ENCODE data around the gene CYP2W1. TPM values are rescaled to one million over a fixed set of nuclear protein-coding genes. Genes with fewer than 3 reads are reported as not detected.

Gene CYP2W1
- total RNA-seq, 1 experiment from 2014 or later = not detected

GRCh38 chr7:974820-975681, 7.9 kb upstream of the CYP2W1 start, which contains the start of gene COX19 (continued):
- TF ChIP-seq RAD21 (IDR thresholded peaks at IDR 0.05; ENCODE audit: low read depth) (no peak), SRF (IDR thresholded peaks at IDR 0.05; ENCODE audit: low read depth) (peak; percentile 98), ELF1 (IDR thresholded peaks at IDR 0.05; ENCODE audit: borderline replicate concordance, low read depth) (no peak; the same call in 1 of the 2 replicates), ZNF274 (IDR thresholded peaks at IDR 0.05; ENCODE audit: low read depth, low read length) (no peak)
- TF ChIP-seq, protein P1, sequence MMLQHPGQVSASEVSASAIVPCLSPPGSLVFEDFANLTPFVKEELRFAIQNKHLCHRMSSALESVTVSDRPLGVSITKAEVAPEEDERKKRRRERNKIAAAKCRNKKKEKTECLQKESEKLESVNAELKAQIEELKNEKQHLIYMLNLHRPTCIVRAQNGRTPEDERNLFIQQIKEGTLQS (IDR thresholded peaks at IDR 0.05) = no peak

DNA sequence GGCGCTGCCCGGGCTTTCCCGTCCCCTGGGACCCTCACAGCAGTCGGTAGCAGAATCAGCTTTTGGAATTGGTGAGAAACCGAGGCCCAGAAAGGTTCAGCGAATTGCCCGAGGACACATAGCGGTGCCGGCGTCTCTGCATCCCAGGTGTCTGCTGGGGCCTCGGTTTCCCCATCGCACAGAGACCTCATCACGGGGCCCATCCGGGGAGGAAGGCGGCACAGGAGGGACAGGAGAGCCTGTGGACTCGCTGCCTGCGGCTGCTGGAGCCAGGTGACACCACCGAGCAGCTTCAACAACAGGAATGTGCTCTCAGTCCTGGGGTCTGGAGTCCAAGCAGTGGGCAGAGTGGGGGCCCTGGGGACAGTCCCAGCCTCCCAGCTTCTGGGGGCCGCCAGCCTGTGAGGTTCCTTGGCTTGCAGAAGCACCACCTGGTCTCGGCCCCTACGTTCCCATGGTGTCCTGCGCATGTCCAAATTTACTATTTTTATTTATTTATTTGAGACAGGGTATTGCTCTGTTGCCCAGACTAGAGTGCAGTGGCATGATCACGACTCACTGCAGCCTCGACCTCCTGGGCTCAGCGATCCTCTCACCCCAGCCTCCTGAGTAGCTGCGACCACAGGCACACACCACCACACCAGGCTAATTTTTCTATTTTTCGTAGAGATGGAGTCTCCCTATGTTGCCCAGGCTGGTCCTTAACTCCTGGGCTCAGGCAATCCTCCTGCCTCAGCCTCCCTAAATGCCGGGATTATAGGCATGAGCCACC, 7.1 kb upstream of the CYP2W1 start:
- H4K20me1 ChIP-seq (ENCODE audit: insufficient read depth) = peaks cover 10% of the 10 kb centered on the region; the same call in 1 of the 2 replicates
- peaks cover 43% of the 10 kb centered on the region for H3K79me2 ChIP-seq (ENCODE audit: insufficient read depth, low read length)
- H3K9me2 ChIP-seq (ENCODE audit: insufficient read depth) = no peaks in the 10 kb centered on the region
- no peak overlapping the region; the same call in 1 of the 2 replicates for H3K27ac ChIP-seq (ENCODE audit: low read depth, low read length)
- no peak for DNase-seq (ENCODE audit: low read depth, low spot score)
- peaks cover 16 to 19% of the 10 kb centered on the region in 2 experiments; a peak in 3 of 4 replicates for H3K36me3 ChIP-seq (ENCODE audit: control insufficient read depth in 1 of 2, insufficient read depth in 2 of 2, low read length in 2 of 2)
- H3K9ac ChIP-seq (ENCODE audit: low read length) = peak overlapping the region; percentile 96; the same call in 1 of the 2 replicates
- H3K4me2 ChIP-seq (ENCODE audit: low read length) = peak overlapping the region; percentile 98
- H2AFZ ChIP-seq (ENCODE audit: low read depth, low read length, poor library complexity, severe bottlenecking) = no peak overlapping the region
- TF ChIP-seq SRF (IDR thresholded peaks at IDR 0.05; ENCODE audit: low read depth) (no peak), RAD21 (IDR thresholded peaks at IDR 0.05; ENCODE audit: low read depth) (no peak), TCF7L2 (IDR thresholded peaks at IDR 0.05; ENCODE audit: borderline replicate concordance, extremely low read depth, insufficient read depth, insufficient read length) (no peak), FOSL1 (IDR thresholded peaks at IDR 0.05; ENCODE audit: low read depth) (no peak), ZBTB33 (IDR thresholded peaks at IDR 0.05; ENCODE audit: extremely low read depth, insufficient replicate concordance, low read length) (no peak)
- ChIA-PET CTCF (interaction anchor here (1.3 to 2.4 kb wide), 2 partner anchors 17 to 200 kb away, joined by 5 to 12 read pairs; no protein-coding TSS in a partner anchor), RAD21 (ENCODE audit: low non-redundant PET in 1 of 2, low total read pairs in 2 of 2, uncharacterized antibody in 2 of 2, unreplicated experiment in 2 of 2) (interaction anchor here (0.6 to 0.8 kb wide), 2 partner anchors 30 to 74 kb away, joined by 3 to 5 read pairs; no protein-coding TSS in a partner anchor), POLR2A (interaction anchor here (0.6 to 1.5 kb wide), 2 partner anchors 30 to 487 kb away, joined by 4 read pairs; no protein-coding TSS in a partner anchor)
- no peaks in the 10 kb centered on the region for H3K27me3 ChIP-seq (ENCODE audit: insufficient read depth, low read length)
- H3K4me3 ChIP-seq (replicated peaks in 1 of 2; ENCODE audit: low read depth in 1 of 2, low read length in 2 of 2) = peak overlapping the region; percentile 97
- no peak for ATAC-seq
- intact Hi-C loops (cut with micrococcal nuclease) = no loop called here
- BruUV-seq (replicated peaks) = no TSS peak
- peaks cover 0 to 5% of the 10 kb centered on the region in 2 experiments; a peak in 2 of 4 replicates for H3K4me1 ChIP-seq (ENCODE audit: control insufficient read depth in 1 of 2, insufficient read depth in 2 of 2, low read length in 2 of 2)
- no peaks in the 10 kb centered on the region; a peak in 1 of 4 replicates for H3K9me3 ChIP-seq (ENCODE audit: control insufficient read depth in 1 of 2, insufficient read depth in 1 of 2, low read depth in 1 of 2, low read length in 2 of 2)
